ENCODE measurements around the gene MAP3K5.

MAP3K5 gene

GRCh38 chr6:136635615-136636014, 156.7 kb downstream of the MAP3K5 start:
- Histone ChIP-seq H3K4me3 (ENCODE audit: low read depth, low read length, poor library complexity, severe bottlenecking) (no peak overlapping the region), H3K9me3 (ENCODE audit: low read length) (no peaks in the 10 kb centered on the region), H3K36me3 (ENCODE audit: insufficient read depth, low read length) (peaks cover 17% of the 10 kb centered on the region), H2AFZ (ENCODE audit: low read length) (no peak overlapping the region), H3K4me2 (ENCODE audit: low read length) (no peak overlapping the region), H3K4me1 (ENCODE audit: insufficient read depth, low read length, severe bottlenecking) (no peaks in the 10 kb centered on the region), H3K27ac (ENCODE audit: low read depth, low read length, poor library complexity, severe bottlenecking) (no peak overlapping the region), H3K9me2 (ENCODE audit: low read depth, low read length) (no peaks in the 10 kb centered on the region), H4K20me1 (ENCODE audit: insufficient read depth, low read length) (no peaks in the 10 kb centered on the region), H3K9ac (ENCODE audit: low read length) (no peak overlapping the region), H3K27me3 (ENCODE audit: insufficient read depth, low read length) (no peaks in the 10 kb centered on the region), H3K79me2 (ENCODE audit: insufficient read depth, low read length) (no peaks in the 10 kb centered on the region), H3F3A (ENCODE audit: insufficient read depth, low read length) (no peaks in the 10 kb centered on the region)
- no peak for TF ChIP-seq EZH2 (IDR thresholded peaks at IDR 0.05; ENCODE audit: borderline replicate concordance, low read length)
- no peak for TF ChIP-seq CTCF (IDR thresholded peaks at IDR 0.05; ENCODE audit: low read length)

GRCh38 chr6:136633355-136633754, 158.9 kb downstream of the MAP3K5 start:
- H3K9me2 ChIP-seq (ENCODE audit: low read depth, low read length): no peaks in the 10 kb centered on the region

GRCh38 chr6:136628996-136629395, 163.3 kb downstream of the MAP3K5 start:
- Histone ChIP-seq H4K20me1 (ENCODE audit: insufficient read depth, low read length) (no peaks in the 10 kb centered on the region), H3K27me3 (ENCODE audit: insufficient read depth, low read length) (no peaks in the 10 kb centered on the region), H3K9me2 (ENCODE audit: low read depth, low read length) (no peaks in the 10 kb centered on the region), H3K4me2 (ENCODE audit: low read length) (no peak overlapping the region), H3K36me3 (ENCODE audit: insufficient read depth, low read length) (peaks cover 13% of the 10 kb centered on the region), H3K9ac (ENCODE audit: low read length) (no peak overlapping the region), H3K4me1 (ENCODE audit: insufficient read depth, low read length, severe bottlenecking) (no peaks in the 10 kb centered on the region), H3K9me3 (ENCODE audit: low read length) (no peaks in the 10 kb centered on the region), H2AFZ (ENCODE audit: low read length) (no peak overlapping the region), H3K79me2 (ENCODE audit: insufficient read depth, low read length) (no peaks in the 10 kb centered on the region), H3K4me3 (ENCODE audit: low read depth, low read length, poor library complexity, severe bottlenecking) (no peak overlapping the region), H3F3A (ENCODE audit: insufficient read depth, low read length) (no peaks in the 10 kb centered on the region), H3K27ac (ENCODE audit: low read depth, low read length, poor library complexity, severe bottlenecking) (no peak overlapping the region)
- TF ChIP-seq CTCF (IDR thresholded peaks at IDR 0.05; ENCODE audit: low read length) (no peak), EZH2 (IDR thresholded peaks at IDR 0.05; ENCODE audit: borderline replicate concordance, low read length) (no peak)

More at GRCh38 chr6:136633355-136633754, 158.9 kb downstream of the MAP3K5 start:
- no peaks in the 10 kb centered on the region for H3K27me3 ChIP-seq (ENCODE audit: insufficient read depth, low read length)
- no peaks in the 10 kb centered on the region for H3F3A ChIP-seq (ENCODE audit: insufficient read depth, low read length)
- TF ChIP-seq EZH2 (IDR thresholded peaks at IDR 0.05; ENCODE audit: borderline replicate concordance, low read length) (no peak), CTCF (IDR thresholded peaks at IDR 0.05; ENCODE audit: low read length) (no peak)
- no peaks in the 10 kb centered on the region for H3K79me2 ChIP-seq (ENCODE audit: insufficient read depth, low read length)
- no peak overlapping the region for H3K9ac ChIP-seq (ENCODE audit: low read length)
- H4K20me1 ChIP-seq (ENCODE audit: insufficient read depth, low read length): no peaks in the 10 kb centered on the region
- H2AFZ ChIP-seq (ENCODE audit: low read length): no peak overlapping the region
- H3K4me1 ChIP-seq (ENCODE audit: insufficient read depth, low read length, severe bottlenecking): no peaks in the 10 kb centered on the region
- peaks cover 24% of the 10 kb centered on the region for H3K36me3 ChIP-seq (ENCODE audit: insufficient read depth, low read length)
- no peak overlapping the region for H3K4me3 ChIP-seq (ENCODE audit: low read depth, low read length, poor library complexity, severe bottlenecking)
- H3K27ac ChIP-seq (ENCODE audit: low read depth, low read length, poor library complexity, severe bottlenecking): no peak overlapping the region
- no peak overlapping the region for H3K4me2 ChIP-seq (ENCODE audit: low read length)
- no peaks in the 10 kb centered on the region for H3K9me3 ChIP-seq (ENCODE audit: low read length)

Measured in OCI-LY1 (cell line).